HUES48 (cell line): ENCODE measurements around the gene MORC2.

Experiments
- H3K27ac ChIP-seq: one replicate; pipeline ENCODE4 v1.7.0; 2013; ENCODE audit warnings: low read depth, low read length, inconsistent platforms
- H3K27me3 ChIP-seq: 2 replicates; pipeline ENCODE4 v1.6.1; 2013; ENCODE audit warnings: mild to moderate bottlenecking, low read length; ENCODE audit not compliant: control insufficient read depth, insufficient read depth
- H3K36me3 ChIP-seq: 2 replicates; pipeline ENCODE4 v1.6.1; 2013; ENCODE audit warnings: low read length; ENCODE audit not compliant: control insufficient read depth, insufficient read depth
- H3K4me1 ChIP-seq: 2 replicates; pipeline ENCODE4 v1.6.1; 2013; ENCODE audit warnings: mild to moderate bottlenecking, low read length; ENCODE audit not compliant: control insufficient read depth, insufficient read depth
- H3K4me3 ChIP-seq: 2 replicates; pipeline ENCODE4 v1.5.1; 2013; ENCODE audit warnings: mild to moderate bottlenecking, low read depth, low read length
- H3K9ac ChIP-seq: 2 replicates; pipeline ENCODE4 v1.6.1; 2013; ENCODE audit warnings: mild to moderate bottlenecking, low read depth, low read length, moderate library complexity
- H3K9me3 ChIP-seq: 2 replicates; pipeline ENCODE4 v1.6.1; 2013; ENCODE audit warnings: low read length; ENCODE audit not compliant: control insufficient read depth, insufficient read depth

MORC2 gene

DNA sequence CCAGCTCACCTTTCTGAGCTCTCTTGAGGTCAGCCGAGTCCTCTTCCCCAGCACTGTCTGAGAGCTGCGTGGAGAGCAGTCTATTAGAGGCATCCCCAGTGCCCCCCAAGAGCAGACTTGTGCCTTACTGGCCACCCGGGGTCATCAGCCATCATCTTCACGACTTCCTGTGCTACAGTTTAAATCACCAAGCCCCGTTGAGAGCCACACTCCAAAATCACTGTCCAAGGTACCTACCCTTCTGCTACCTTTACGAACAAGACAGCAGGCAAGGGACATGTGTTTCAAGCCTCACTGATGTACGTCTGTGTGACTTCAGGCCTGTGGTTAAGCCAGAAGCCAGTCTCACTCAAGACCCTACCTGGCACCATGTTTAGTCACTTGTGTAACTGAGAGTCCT, 35.1 kb downstream of the MORC2 start:
- Histone ChIP-seq H3K9ac (no peak overlapping the region), H3K27me3 (no peaks in the 10 kb centered on the region), H3K4me1 (no peaks in the 10 kb centered on the region), H3K36me3 (peaks cover 97% of the 10 kb centered on the region), H3K4me3 (no peak overlapping the region), H3K27ac (no peak overlapping the region), H3K9me3 (no peaks in the 10 kb centered on the region)

DNA sequence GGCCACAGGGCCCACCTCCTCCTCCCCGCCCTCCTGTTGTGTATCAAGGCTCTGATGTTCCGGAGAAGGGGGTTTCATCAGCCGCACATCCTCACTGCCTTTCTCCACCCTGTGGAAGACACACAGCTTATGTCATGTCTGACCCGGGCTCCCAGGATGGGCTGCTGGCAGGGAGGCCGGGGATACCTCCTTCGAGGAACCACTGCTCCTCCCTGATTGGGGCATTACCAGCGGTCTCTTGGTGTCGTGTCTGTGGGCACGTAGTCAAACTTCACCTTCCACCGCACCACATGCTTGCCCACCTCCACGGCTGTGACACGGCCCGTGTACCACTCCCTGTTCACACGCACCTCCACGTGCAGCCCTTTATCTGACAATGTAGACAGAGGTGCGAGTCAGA, 35.9 kb downstream of the MORC2 start:
- Histone ChIP-seq H3K27me3 (no peaks in the 10 kb centered on the region), H3K9ac (no peak overlapping the region), H3K4me3 (no peak overlapping the region), H3K9me3 (no peaks in the 10 kb centered on the region), H3K4me1 (no peaks in the 10 kb centered on the region), H3K27ac (no peak overlapping the region), H3K36me3 (peaks cover 97% of the 10 kb centered on the region)

DNA sequence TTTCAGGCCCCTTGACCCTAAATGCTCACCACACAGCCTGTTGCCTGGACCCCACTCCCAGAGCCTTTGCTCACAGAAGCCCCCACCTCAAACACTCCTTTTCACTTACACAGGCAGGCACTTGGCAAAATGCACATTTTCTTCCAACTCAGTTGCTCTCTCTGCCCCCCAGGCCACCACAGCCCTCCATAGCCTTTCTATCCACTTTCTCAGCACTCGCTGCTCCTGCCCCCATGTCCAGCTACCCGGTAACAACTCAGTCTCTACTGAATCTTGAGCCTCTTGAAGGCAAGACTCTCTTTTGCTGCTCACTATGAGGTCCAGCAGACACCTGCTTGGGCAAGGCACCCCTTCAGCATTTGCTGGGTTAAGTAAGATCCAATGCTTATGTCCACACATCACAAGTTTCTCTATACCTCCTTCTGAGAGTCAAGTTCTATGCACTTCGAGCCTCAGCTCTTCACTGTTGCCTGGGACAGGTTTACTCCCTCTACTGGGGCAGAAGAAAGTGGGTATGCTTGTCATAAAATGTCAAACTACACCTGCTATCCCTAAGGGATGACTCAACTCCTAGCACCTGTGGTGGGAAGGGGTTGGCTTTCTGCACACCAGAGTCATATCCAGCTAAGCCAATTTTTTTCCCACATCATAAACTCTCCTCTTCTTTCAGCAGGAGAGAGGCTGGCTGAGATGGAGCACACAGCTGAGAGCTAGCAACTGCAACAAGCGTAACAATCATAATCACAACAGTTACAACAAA, 36.9 kb downstream of the MORC2 start:
- Histone ChIP-seq H3K9ac (no peak overlapping the region), H3K27me3 (no peaks in the 10 kb centered on the region), H3K27ac (no peak overlapping the region), H3K4me1 (no peaks in the 10 kb centered on the region), H3K9me3 (no peaks in the 10 kb centered on the region), H3K4me3 (no peak overlapping the region), H3K36me3 (peaks cover 97% of the 10 kb centered on the region)

DNA sequence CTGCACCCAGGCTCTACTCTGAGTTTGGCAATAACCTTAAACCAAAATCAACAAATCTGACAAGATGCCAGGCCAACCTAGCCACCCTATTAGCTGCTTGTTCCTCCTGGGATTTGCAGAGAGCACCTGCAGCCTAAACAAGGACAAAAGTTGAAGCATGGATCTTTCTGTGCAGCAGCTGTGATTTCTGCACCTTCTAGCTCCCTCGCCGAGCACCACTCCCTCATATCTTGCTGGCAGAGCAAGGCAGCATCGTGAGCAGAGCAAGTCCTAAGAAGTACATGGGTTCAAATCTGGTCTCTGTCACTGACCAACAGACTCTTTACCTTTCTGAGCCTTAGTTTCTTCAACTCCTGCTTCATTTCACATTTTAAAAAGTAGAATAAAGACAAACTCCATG, 38.3 kb downstream of the MORC2 start:
- H3K9me3 ChIP-seq = no peaks in the 10 kb centered on the region
- H3K4me3 ChIP-seq = no peak overlapping the region
- H3K36me3 ChIP-seq = peaks cover 97% of the 10 kb centered on the region
- H3K9ac ChIP-seq = no peak overlapping the region
- H3K4me1 ChIP-seq = no peaks in the 10 kb centered on the region
- H3K27ac ChIP-seq = no peak overlapping the region
- H3K27me3 ChIP-seq = no peaks in the 10 kb centered on the region

DNA sequence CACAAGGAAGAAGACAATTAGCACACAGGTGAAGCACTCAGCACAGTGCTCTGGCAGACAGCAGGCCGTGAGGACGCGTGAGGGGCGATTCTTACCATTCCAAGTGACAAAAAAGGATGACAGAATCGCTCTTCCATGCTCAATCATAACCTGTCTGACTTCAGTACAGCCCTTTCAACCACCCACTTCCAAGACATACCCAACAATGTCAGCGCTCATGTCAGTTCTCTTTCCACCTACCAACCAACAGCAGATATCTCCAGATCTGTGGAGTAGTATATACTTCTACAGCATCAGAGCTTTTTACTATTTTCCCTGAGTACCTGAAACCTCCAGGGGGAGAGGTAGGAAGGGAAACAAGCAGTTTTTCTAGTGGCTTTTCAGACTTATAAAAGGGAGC, 40.2 kb downstream of the MORC2 start:
- H3K36me3 ChIP-seq = peaks cover 92% of the 10 kb centered on the region
- no peak overlapping the region for H3K4me3 ChIP-seq
- no peak overlapping the region for H3K9ac ChIP-seq
- H3K27ac ChIP-seq = no peak overlapping the region
- H3K27me3 ChIP-seq = no peaks in the 10 kb centered on the region
- H3K4me1 ChIP-seq = no peaks in the 10 kb centered on the region
- no peaks in the 10 kb centered on the region for H3K9me3 ChIP-seq

DNA sequence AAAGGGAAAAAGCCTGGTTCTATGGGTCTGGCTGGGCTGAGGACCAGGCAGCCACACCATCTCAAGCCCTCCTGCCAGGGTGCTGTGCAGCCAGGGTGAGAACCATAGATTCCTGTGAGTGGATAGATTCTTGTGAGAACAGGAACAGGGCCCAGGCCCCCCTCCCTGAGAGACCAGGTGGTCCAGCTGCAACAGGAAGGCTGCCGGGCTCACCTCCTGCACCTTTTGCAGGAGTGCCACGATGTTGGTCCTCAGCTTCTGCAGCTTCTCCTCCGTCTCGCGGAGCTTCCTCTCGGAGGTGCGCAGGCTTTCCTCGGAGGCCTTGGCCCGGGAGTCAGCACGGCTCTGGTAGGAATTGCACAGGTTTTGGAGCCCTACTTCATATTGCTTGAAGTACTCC, 40.8 kb downstream of the MORC2 start:
- H3K4me3 ChIP-seq = no peak overlapping the region
- no peak overlapping the region for H3K9ac ChIP-seq
- no peaks in the 10 kb centered on the region for H3K9me3 ChIP-seq
- no peaks in the 10 kb centered on the region for H3K27me3 ChIP-seq
- H3K4me1 ChIP-seq = no peaks in the 10 kb centered on the region
- no peak overlapping the region for H3K27ac ChIP-seq
- peaks cover 91% of the 10 kb centered on the region for H3K36me3 ChIP-seq

DNA sequence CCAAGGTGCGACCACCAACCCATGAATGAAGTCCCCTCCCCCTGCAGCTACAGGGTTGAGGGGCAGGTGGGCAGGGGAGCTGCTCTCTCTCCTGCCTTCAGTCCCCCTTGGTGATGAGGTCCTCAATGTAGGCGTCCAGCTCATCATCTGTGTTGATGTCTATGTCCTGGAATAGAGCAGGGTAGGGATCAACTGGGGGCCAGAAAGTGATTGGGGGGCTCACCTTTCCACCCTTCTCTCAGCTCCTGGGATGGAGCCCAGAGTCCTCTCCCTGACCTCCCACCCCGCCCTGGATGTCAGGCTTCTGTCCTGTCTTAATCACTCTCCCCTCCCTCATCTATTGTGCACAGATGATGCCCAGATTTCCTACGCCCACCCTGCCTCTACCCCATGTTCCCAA, 41.9 kb downstream of the MORC2 start:
- no peaks in the 10 kb centered on the region for H3K27me3 ChIP-seq
- H3K27ac ChIP-seq = no peak overlapping the region
- H3K9me3 ChIP-seq = no peaks in the 10 kb centered on the region
- H3K4me3 ChIP-seq = no peak overlapping the region
- no peaks in the 10 kb centered on the region for H3K4me1 ChIP-seq
- no peak overlapping the region for H3K9ac ChIP-seq
- peaks cover 80% of the 10 kb centered on the region for H3K36me3 ChIP-seq

DNA sequence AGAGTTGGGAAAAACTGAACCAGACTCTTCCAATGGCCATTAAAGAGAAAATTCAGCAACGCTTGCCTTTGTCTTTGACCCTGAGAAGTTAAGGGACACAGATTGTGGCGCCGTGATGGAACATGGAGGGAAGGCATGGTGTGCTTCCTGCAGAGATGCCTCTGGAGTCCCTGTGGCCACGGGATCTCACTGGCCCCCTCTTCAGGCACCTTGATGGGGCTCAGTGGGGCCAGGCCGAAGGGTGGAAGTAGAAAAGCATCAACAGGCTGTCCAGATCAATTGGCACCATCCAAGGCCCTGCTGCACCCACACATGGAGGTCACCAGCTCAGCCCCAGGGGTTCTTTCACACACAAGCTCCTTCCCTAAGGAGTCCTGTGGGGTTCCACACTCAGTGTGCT, 42.9 kb downstream of the MORC2 start:
- Histone ChIP-seq H3K27me3 (no peaks in the 10 kb centered on the region), H3K27ac (no peak overlapping the region), H3K9ac (no peak overlapping the region), H3K9me3 (no peaks in the 10 kb centered on the region), H3K4me3 (no peak overlapping the region), H3K36me3 (peaks cover 69% of the 10 kb centered on the region), H3K4me1 (no peaks in the 10 kb centered on the region)

DNA sequence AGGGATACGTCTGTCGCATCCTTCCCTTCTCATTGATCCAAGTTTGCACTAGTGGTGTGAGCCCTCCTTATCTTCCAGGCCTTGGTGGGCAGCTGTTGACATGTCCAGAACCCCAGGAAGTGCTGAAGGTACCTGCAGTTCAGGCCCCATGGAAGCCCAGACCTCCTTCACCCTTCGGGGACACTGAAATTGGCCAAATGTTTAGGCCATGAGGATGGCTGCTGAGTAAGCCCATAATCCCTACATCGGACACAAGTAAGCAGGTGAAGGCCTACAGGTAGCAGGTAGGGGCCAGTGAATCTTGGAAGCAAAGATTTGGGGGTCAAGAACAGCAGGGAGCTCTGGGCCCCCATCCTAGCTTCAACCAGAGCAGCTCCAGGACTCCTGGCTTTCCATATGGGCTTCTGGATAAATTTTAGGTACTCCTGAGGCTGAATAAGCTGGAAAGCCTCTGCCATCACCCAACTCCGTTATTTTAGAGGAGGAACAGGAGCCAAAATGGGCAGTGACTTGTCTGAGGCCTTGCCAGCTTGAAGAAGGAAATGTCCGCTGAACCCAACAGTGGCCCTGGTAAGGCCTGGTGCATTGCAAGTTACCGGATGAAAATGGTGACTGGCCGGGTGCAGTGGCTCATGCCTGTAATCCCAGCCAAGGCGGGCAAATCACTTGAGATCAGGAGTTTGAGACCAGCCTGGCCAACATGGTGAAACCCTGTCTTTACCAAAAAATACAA, 45.2 kb downstream of the MORC2 start:
- no peak overlapping the region for H3K9ac ChIP-seq
- H3K4me1 ChIP-seq = no peaks in the 10 kb centered on the region
- H3K27ac ChIP-seq = no peak overlapping the region
- H3K9me3 ChIP-seq = no peaks in the 10 kb centered on the region
- H3K4me3 ChIP-seq = no peak overlapping the region
- H3K36me3 ChIP-seq = peaks cover 48% of the 10 kb centered on the region
- no peaks in the 10 kb centered on the region for H3K27me3 ChIP-seq

DNA sequence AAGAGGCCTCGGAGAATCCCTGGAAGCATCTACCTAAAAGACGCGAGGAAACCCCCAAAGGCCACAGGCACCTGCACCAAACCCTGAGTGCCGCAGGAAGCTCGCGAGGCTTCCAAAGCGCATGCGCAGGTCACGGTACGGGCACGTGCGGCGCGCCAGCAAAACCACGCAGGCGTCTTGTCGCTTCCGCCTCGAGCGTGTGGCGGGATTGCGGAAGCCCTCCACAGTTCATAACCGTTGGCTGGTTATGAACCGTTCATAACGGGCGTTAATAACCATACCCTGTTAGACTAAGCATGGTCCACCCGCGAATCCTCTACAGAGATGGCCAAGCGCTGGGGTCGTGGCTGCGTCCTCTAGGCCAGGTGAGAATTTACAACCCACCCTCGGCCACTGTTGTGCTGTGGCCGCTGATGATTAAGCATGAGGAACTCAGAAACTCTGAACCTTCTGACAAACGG, 46.4 kb downstream of the MORC2 start:
- H3K4me3 ChIP-seq = no peak overlapping the region
- no peak overlapping the region for H3K27ac ChIP-seq
- H3K4me1 ChIP-seq = no peaks in the 10 kb centered on the region
- H3K9me3 ChIP-seq = no peaks in the 10 kb centered on the region
- H3K9ac ChIP-seq = no peak overlapping the region
- no peaks in the 10 kb centered on the region for H3K27me3 ChIP-seq
- H3K36me3 ChIP-seq = peaks cover 37% of the 10 kb centered on the region

DNA sequence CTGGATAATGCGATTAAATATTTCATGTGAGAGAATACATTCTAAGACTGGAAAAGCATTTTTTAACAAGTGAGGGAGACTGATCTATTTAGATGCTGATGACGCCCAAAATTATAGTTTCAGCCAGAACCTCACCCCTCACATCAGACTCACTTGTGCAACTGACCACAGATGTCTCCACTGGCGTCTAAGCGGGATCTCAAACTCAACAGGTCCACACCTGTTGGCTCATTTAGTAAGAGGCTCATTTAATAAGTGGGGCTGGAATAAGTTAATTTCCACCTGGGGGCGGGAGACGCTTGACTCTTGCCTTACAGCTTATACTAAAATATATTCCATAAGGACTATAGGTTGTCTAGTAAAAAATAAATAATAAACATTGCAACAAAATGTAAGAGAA, 47.5 kb downstream of the MORC2 start:
- no peak overlapping the region for H3K27ac ChIP-seq
- no peaks in the 10 kb centered on the region; the same call in 1 of the 2 replicates for H3K9me3 ChIP-seq
- H3K4me1 ChIP-seq = no peaks in the 10 kb centered on the region
- no peak overlapping the region for H3K4me3 ChIP-seq
- H3K27me3 ChIP-seq = no peaks in the 10 kb centered on the region
- no peak overlapping the region for H3K9ac ChIP-seq
- H3K36me3 ChIP-seq = peaks cover 27% of the 10 kb centered on the region
